GM21515 (cell line): ENCODE results near the gene FCN2.

Experiments
- ATAC-seq: cut with Tn5 transposase; IDR thresholded peaks from one replicate; pipeline ENCODE4 v1.9.1; 2021; ENCODE audit not compliant: unreplicated experiment

Gene FCN2

GRCh38 chr9:134908524-134909309 lies 28.1 kb downstream of the FCN2 start:
- no peak for ATAC-seq

- ATAC-seq, result no peak
Measured at GRCh38 chr9:134909511-134910481, 29.2 kb downstream of the FCN2 start.

- ATAC-seq, result no peak
Measured at GRCh38 chr9:134912126-134912840, 31.7 kb downstream of the FCN2 start.

- no peak for ATAC-seq
Measured at GRCh38 chr9:134913041-134913712, 32.6 kb downstream of the FCN2 start.

DNA sequence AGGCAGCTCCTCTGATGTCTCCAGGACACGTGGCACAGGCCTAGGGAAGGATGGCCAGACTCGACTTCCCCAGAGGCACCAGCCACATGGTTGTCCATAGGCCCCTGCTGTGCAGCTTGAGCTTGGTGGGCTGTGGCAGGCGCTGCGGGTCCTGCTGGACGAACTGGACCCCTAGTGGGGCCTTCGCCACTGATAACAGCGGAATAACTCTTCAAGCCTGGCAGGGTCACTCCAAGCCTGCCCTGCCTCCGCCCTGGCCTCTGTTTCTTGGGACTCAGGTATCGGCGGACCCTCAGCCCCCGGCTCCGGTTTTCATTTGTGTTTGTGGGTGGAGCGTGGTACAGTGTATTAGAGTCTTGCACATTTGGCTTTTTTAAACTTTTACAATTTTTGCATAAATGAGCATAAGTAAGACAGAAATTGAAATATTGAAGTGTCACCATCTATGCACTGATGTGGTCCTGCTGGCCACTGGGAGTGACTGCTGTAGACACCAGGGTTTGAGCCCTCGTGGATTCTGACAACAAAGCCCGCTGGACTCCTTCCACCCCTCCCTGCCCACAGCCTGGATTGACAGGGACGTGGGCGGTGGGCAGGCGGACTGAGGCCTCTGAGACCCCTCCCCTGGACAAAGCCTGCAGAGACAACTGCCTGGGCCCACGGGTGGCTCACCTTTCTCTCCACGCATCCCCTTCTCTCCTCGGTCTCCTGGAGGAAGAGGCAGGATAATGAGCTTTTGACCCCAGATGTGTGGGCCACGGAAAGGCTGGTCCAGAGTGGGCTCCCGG lies 33.3 kb downstream of the FCN2 start:
- ATAC-seq, result no peak

DNA sequence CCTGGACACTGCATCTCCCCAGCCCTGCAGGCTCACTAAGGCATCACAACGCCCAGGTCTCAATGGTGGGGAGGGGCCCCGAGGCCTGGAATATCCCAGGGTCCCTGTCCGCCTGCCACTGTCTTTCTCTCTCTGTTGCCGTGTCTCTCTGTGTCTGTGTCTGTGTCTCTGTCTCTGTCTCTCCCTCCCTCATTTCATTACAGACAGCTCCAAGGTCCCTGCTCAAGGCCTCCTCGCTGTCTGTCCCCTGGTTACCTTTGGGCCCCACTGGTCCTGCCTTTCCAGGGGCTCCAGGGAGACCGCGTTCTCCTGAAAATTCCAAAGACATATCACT lies 33.9 kb downstream of the FCN2 start:
- ATAC-seq, result no peak

GRCh38 chr9:134915046-134915985 lies 34.7 kb downstream of the FCN2 start:
- no peak for ATAC-seq

DNA sequence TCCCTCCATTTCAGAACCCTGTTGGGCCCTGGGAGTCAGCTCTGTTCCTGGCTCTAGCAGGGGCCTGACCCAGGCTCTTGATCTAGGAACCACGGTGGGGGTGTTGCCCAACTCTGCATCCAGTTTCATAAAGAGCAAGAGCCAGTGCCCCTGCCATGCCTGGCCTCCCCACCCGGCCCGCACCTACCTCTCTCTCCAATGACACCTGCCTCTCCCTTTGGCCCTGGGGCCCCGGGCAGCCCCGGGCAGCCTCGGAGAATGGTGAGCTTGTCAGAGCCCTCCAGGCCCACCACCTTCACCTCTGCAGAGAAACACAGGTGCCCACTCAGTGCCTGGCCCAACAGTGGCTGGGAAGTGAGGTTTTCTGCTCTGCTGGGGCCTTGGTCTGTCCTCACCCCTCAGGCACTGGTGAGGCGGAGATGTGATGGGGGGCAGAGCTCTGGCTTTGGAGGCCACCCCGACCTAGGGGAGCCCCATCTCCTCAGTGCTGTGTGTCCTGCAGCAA lies 35.6 kb downstream of the FCN2 start:
- no peak for ATAC-seq

- no peak for ATAC-seq
Measured at GRCh38 chr9:134917431-134918373, 37.1 kb downstream of the FCN2 start, which contains the start of gene FCN1. Gene FCN1 (minus strand): TSS chr9:134917912. CDS start chr9:134917871, 41 bp downstream.

DNA sequence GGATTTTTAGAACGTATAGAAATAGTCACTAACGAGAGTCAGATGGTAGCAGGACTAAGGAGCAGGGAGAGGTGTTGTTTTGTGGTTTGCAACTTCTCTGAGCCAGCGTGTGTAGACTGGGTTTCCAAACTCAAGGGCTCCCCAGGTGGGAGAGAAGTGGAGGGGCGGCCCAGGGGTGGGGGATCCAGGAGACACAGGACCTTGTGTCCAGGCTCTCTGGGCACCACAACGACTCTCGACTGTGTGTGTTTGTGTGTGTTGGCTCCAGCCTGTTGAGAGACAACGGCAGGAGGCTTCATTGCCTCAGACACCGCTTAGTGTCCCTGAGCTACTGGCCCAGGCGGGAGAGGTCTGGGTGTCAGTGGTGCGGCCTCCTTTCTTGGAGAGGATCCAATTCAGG lies 38.0 kb downstream of the FCN2 start:
- no peak for ATAC-seq

DNA sequence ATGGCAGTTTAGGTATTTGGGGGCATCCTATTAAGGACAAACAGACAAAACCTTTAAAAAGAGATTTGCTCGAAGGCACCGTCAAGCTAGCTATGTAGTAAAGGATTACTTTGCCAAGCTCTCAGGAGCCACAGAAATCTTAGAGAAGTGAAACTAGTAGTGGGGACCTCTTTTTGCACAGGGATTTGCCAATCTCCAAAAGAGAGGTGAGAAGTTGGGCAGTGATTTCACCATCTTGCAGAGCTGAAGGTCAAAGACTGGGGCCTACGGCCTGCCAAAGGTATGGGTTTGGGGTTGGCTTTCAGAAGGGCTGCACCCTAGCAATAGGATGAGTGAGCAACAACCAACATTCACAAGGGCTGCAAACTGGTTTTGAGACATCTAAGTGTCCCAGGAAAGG lies 38.7 kb downstream of the FCN2 start:
- ATAC-seq, result no peak

- no peak for ATAC-seq
Measured at GRCh38 chr9:134922066-134922931, 41.7 kb downstream of the FCN2 start.

GRCh38 chr9:134922932-134923240 lies 42.3 kb downstream of the FCN2 start:
- ATAC-seq, result no peak

DNA sequence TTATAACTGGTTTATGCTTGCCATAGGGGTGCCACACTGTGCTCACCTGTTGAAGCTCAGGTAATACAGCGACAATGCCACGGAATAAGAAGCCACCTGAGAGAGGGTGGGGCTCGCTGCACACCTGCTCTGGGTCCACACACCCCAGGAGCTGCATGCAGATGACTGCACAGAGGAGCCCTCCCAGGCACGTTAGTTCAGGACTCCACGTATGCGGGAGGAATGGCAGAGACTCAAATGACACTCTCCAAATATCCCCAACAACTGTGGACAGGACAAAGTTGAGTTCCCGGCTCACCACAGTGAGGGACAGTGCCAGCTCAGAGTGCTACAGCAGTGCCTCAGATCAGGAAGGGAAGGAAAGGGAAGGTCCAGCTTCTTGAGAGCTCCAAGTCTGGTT lies 42.9 kb downstream of the FCN2 start:
- ATAC-seq, result no peak

GRCh38 chr9:134925011-134925511 lies 44.5 kb downstream of the FCN2 start:
- no peak for ATAC-seq

DNA sequence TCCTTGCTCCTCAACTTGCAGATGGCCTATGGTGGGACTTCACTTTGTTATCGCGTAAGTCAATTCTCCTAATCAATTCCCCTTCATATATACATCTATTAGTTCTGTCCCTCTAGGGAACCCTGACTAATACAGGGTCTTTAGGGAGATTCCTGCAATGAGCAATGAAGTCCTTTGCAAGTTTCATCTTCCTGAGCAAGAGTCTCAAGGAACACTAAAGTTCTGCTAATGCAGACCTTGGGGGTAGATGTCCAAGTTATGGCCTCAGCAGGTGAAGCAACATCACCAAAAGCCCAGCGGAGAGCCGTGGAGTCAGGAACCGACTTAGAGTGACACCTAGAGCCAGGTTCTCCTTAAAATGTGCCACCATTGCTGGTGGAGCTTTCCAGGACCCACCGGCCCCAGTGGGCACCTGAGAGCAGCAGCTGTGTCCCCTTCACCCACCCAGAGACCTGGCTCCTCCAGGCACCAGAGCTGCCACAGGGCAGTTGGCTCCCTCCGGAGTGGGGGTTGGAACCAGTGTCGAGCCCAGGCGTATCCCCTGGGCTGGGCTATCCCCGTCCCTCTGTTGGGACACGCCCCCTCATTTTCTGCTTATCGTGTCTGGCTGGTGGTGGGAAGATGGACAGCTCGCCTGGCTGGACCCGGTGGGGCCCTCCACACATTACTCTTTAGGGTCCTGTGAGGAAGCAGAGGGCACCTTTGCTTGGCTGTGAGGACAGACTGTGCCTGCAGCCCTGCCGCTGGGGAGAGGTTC lies 48.0 kb downstream of the FCN2 start:
- no peak for ATAC-seq
